Esophagus squamous epithelium (tissue), 4 donors: ENCODE measurements around the gene ZNF787.

Source experiments
- POLR2A ChIP-seq, 4 donors: fragments of 450-650 bp; IDR thresholded peaks; one replicate each; pipeline ENCODE4 v1.6.1; 2017; ENCODE audit warnings: antibody characterized with exemption in 4 of 4, mild to moderate bottlenecking in 4 of 4, moderate library complexity in 3 of 4
- TF ChIP-seq, protein P1 (sequence below), 6 experiments: fragments of 450-650 bp in 4 of 6; fragments of 200-600 bp in 2 of 6; sonication (generic) in 2 of 6; IDR thresholded peaks; one replicate each; pipeline ENCODE4 v1.5.1; 2016 to 2019; ENCODE audit warnings: antibody characterized with exemption in 6 of 6, mild to moderate bottlenecking in 4 of 6, moderate library complexity in 4 of 6

DNA sequence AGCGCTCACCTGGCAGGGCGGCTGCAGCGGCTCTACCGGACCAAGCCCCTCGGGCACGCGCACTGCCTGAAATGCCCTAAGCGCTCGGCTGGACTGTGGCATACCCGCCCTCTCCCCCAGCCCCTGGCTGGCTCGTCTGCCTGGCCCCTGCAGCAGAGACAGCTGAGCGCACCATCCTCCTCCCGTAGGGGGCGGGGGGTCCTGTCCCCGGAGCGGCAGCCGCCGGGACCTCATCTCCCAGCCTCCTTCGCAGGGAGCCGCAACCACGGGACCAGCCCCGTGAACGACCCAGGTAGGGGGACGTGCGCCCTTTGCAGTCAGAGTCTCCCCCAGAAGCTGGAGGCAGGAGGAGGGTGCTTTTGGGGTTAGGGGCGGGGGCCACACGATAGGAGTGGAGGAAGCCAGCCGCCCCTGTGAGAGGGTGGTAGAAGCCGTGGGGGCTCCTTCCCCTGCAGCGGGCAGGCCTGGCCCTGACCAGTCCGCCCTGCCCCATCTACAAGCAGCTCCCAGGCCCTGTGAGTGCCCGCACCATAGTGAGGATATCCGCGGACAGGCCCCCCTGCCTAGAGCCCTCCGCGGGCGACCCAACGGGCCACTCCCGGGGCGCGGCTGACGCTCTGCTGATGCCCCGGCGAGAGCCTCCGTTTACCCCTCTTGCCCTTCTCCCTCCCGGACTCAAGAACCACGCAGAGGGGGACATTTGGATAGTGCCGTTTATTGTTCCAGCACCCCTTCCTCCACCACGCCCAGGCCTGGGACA lies 34.2 kb downstream of the ZNF787 start:
- TF ChIP-seq, protein P1, sequence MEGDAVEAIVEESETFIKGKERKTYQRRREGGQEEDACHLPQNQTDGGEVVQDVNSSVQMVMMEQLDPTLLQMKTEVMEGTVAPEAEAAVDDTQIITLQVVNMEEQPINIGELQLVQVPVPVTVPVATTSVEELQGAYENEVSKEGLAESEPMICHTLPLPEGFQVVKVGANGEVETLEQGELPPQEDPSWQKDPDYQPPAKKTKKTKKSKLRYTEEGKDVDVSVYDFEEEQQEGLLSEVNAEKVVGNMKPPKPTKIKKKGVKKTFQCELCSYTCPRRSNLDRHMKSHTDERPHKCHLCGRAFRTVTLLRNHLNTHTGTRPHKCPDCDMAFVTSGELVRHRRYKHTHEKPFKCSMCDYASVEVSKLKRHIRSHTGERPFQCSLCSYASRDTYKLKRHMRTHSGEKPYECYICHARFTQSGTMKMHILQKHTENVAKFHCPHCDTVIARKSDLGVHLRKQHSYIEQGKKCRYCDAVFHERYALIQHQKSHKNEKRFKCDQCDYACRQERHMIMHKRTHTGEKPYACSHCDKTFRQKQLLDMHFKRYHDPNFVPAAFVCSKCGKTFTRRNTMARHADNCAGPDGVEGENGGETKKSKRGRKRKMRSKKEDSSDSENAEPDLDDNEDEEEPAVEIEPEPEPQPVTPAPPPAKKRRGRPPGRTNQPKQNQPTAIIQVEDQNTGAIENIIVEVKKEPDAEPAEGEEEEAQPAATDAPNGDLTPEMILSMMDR (IDR thresholded peaks at IDR 0.05) = no peak
- TF ChIP-seq POLR2A (IDR thresholded peaks at IDR 0.05) = no peak
